MCF 10A (cell line): ENCODE measurements around the gene HMGCS1. TPM values are rescaled to one million over a fixed set of nuclear protein-coding genes. Genes with fewer than 3 reads are reported as not detected.
A peak's percentile ranks its signal among the peaks of the same experiment; 100 is the strongest.
"Not testable (repeated sequence)": the region's sequence is repeated elsewhere in the genome, so short reads cannot be mapped to it uniquely, and the experiment has no call there.

ENCODE experiments used
- BruUV-seq: library from RNA; stranded (reverse); fragments of 400-500 nt; replicated peaks from 2 replicates; lab custom pipeline; 2021; lab: Mats Ljungman, UMichigan
- CTCF ChIA-PET: fragments of 300-600 bp; sonication (Branson Sonifier 250); formaldehyde crosslinking; extraction: SDS; loops from one replicate; lab custom pipeline; 2021; ENCODE audit warnings: antibody characterized with exemption, inconsistent platforms; lab: Yijun Ruan, JAX
- POLR2A ChIA-PET: fragments of 300-600, 350-650 bp; sonication (Branson Sonifier 250); formaldehyde crosslinking; extraction: SDS; loops from one replicate; lab custom pipeline; 2020; ENCODE audit warnings: antibody characterized with exemption, inconsistent platforms; lab: Yijun Ruan, JAX
- DNase-seq: peaks from one replicate; pipeline ENCODE4 v3.0.0-alpha.2; 2018; ENCODE audit not compliant: unreplicated experiment
- H3K27ac Mint-ChIP-seq: one replicate; pipeline ENCODE4 v1.8.0; 2022; ENCODE audit warnings: mild to moderate bottlenecking, low read depth, mixed read lengths; ENCODE audit not compliant: unreplicated experiment
- H3K27me3 Mint-ChIP-seq: one replicate; pipeline ENCODE4 v1.8.0; 2022; ENCODE audit warnings: mixed read lengths; ENCODE audit not compliant: insufficient read depth, unreplicated experiment
- H3K36me3 Mint-ChIP-seq: one replicate; pipeline ENCODE4 v1.8.0; 2022; ENCODE audit warnings: mild to moderate bottlenecking, moderate library complexity, mixed read lengths; ENCODE audit not compliant: insufficient read depth, unreplicated experiment
- H3K4me1 Mint-ChIP-seq: one replicate; pipeline ENCODE4 v1.8.0; 2022; ENCODE audit warnings: mixed read lengths; ENCODE audit not compliant: insufficient read depth, unreplicated experiment
- H3K4me3 Mint-ChIP-seq: one replicate; pipeline ENCODE4 v1.8.0; 2022; ENCODE audit warnings: mild to moderate bottlenecking, moderate library complexity, mixed read lengths; ENCODE audit not compliant: unreplicated experiment
- H3K9me3 Mint-ChIP-seq: one replicate; pipeline ENCODE4 v1.8.0; 2022; ENCODE audit warnings: mixed read lengths; ENCODE audit not compliant: unreplicated experiment
- intact Hi-C: fragments of 100-400 bp; cut with micrococcal nuclease; formaldehyde crosslinking; loops from 2 replicates; pipeline ENCODE4 v1.14.1; 2022
- total RNA-seq: library from RNA; stranded (reverse); gene quantifications from 2 replicates; pipeline ENCODE4 v1.2.3, GENCODE V29; 2022
- TF ChIP-seq, protein P1 (sequence below): fragments of 200-600 bp; IDR thresholded peaks from one replicate; pipeline ENCODE4 v1.8.0; 2022; ENCODE audit warnings: antibody characterized with exemption, mild to moderate bottlenecking; ENCODE audit not compliant: unreplicated experiment

The HMGCS1 gene
- total RNA-seq, 1 experiment from 2014 or later: 36.2 TPM

DNA sequence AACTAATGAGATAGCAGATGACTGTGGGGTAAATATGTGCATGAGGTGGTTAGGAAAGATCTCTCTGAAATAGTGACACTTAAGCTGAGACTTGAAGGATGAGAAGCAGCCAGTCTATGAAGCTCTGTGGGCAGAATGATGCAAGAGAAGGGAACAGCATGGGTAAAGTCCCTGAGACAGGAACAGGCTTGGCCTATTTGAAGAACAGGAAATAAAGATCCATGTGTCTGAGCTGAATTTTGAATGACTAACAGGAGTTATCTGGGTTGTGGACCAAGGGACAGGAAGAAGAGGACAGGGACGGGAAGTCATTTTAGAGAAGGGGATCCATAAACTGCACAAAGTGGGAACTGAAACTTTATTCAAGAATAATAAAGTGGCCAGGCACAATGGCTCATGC is 25.6 kb upstream of the HMGCS1 start:
- Mint-ChIP-seq H3K27me3 (no peaks in the 10 kb centered on the region), H3K9me3 (peaks cover 33% of the 10 kb centered on the region), H3K4me3 (no peak overlapping the region), H3K36me3 (no peaks in the 10 kb centered on the region), H3K27ac (no peak overlapping the region), H3K4me1 (no peaks in the 10 kb centered on the region)
- intact Hi-C loops: no loop called here
- TF ChIP-seq, protein P1, sequence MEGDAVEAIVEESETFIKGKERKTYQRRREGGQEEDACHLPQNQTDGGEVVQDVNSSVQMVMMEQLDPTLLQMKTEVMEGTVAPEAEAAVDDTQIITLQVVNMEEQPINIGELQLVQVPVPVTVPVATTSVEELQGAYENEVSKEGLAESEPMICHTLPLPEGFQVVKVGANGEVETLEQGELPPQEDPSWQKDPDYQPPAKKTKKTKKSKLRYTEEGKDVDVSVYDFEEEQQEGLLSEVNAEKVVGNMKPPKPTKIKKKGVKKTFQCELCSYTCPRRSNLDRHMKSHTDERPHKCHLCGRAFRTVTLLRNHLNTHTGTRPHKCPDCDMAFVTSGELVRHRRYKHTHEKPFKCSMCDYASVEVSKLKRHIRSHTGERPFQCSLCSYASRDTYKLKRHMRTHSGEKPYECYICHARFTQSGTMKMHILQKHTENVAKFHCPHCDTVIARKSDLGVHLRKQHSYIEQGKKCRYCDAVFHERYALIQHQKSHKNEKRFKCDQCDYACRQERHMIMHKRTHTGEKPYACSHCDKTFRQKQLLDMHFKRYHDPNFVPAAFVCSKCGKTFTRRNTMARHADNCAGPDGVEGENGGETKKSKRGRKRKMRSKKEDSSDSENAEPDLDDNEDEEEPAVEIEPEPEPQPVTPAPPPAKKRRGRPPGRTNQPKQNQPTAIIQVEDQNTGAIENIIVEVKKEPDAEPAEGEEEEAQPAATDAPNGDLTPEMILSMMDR: no peak
- ChIA-PET CTCF (interaction anchor here (0.6 to 1.0 kb wide), 3 partner anchors 48 to 271 kb away, joined by 3 to 4 read pairs (median 3); no protein-coding TSS in a partner anchor), POLR2A (no interaction called here)
- DNase-seq: no peak
- BruUV-seq: no TSS peak

GRCh38 chr5:43336159-43336558 is 22.9 kb upstream of the HMGCS1 start:
- no TSS peak for BruUV-seq
- H3K27ac Mint-ChIP-seq: peak overlapping the region; percentile 55
- H3K4me1 Mint-ChIP-seq: peaks cover 7% of the 10 kb centered on the region
- DNase-seq: peak; percentile 66
- POLR2A ChIA-PET: no interaction called here
- CTCF ChIA-PET: no interaction called here
- TF ChIP-seq, protein P1: no peak
- intact Hi-C loops: no loop called here
- no peaks in the 10 kb centered on the region for H3K36me3 Mint-ChIP-seq
- no peak overlapping the region for H3K4me3 Mint-ChIP-seq
- H3K27me3 Mint-ChIP-seq: no peaks in the 10 kb centered on the region
- peaks cover 37% of the 10 kb centered on the region for H3K9me3 Mint-ChIP-seq

DNA sequence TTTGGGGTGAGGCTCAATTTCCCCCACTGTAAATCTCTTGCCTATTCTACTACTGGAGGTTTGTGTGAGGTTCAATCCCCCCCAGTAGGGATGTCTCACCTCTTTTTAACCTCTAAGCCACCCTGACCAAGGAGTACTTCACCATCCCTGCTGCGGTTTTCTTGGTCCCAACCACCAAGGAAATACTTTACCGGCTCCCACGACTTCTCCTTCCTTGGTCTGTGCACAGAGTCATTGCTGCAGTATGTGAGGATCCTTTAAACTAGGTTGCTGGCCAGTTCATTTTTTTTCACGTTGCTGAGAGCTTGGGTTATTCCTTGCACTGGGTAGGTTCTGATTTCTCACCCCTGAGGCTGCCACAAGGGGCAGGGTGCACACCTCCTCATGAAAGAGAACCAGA is 22.5 kb upstream of the HMGCS1 start:
- Mint-ChIP-seq H3K4me3 (no peak overlapping the region), H3K27ac (no peak overlapping the region), H3K4me1 (peaks cover 7% of the 10 kb centered on the region), H3K9me3 (peaks cover 37% of the 10 kb centered on the region), H3K36me3 (no peaks in the 10 kb centered on the region), H3K27me3 (no peaks in the 10 kb centered on the region)
- TF ChIP-seq, protein P1: no peak
- no peak for DNase-seq
- BruUV-seq: no TSS peak
- intact Hi-C loops: no loop called here
- POLR2A ChIA-PET: no interaction called here
- CTCF ChIA-PET: interaction anchor here (0.7 kb wide), 1 partner anchor 54 kb away, joined by 5 read pairs; no protein-coding TSS in a partner anchor

DNA sequence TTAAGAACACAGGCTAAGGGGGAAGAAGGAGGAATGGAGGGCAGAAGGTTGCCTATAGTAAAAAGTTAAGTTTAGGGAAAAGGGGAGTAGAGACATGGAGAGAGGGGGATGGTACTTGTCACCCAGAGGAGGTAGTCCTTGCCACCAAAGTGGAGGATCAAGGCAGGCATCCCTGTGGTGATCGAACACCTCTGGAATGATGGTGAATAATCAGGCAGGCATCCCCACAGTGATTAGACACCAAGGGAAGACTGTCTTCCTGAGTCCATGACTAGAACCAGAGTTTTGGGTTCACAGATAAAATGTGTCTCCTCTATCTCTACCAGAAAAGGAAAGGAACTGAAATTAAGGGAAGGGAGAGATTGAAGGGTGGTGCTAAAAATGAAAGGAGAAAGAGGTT is 19.2 kb upstream of the HMGCS1 start:
- no peak for DNase-seq

DNA sequence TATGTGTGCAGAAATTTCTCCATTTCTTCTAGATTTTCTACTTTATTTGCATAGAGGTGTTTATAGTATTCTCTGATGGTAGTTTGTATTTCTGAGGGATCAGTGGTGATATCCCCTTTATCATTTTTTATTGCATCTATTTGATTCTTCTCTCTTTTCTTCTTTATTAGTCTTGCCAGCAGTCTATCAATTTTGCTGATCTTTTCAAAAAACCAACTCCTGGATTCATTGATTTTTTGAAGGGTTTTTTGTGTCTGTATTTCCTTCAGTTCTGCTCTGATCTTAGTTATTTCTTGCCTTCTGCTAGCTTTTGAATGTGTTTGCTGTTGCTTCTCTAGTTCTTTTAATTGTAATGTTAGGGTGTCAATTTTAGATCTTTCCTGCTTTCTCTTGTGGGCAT is 12.4 kb upstream of the HMGCS1 start:
- POLR2A ChIA-PET: interaction anchor here (1.5 kb wide), 1 partner anchor 10 kb away, joined by 4 read pairs; no protein-coding TSS in a partner anchor
- H3K4me1 Mint-ChIP-seq, intact Hi-C loops, H3K27ac Mint-ChIP-seq, H3K9me3 Mint-ChIP-seq, H3K4me3 Mint-ChIP-seq, BruUV-seq, H3K27me3 Mint-ChIP-seq, H3K36me3 Mint-ChIP-seq, DNase-seq: not testable (repeated sequence)
- CTCF ChIA-PET: interaction anchor here (0.7 kb wide), 1 partner anchor 10 kb away, joined by 3 read pairs; no protein-coding TSS in a partner anchor

More for the DNA sequence above, 19.2 kb upstream of the HMGCS1 start:
- no TSS peak for BruUV-seq
- TF ChIP-seq, protein P1: no peak
- Mint-ChIP-seq H3K9me3 (peaks cover 29% of the 10 kb centered on the region), H3K36me3 (no peaks in the 10 kb centered on the region), H3K4me1 (peaks cover 7% of the 10 kb centered on the region), H3K4me3 (no peak overlapping the region), H3K27me3 (no peaks in the 10 kb centered on the region), H3K27ac (no peak overlapping the region)
- intact Hi-C loops: no loop called here
- ChIA-PET POLR2A (no interaction called here), CTCF (interaction anchor here (0.6 kb wide), 1 partner anchor 114 kb away, joined by 3 read pairs; no protein-coding TSS in a partner anchor)

GRCh38 chr5:43323488-43323887 is 10.3 kb upstream of the HMGCS1 start:
- H3K4me1 Mint-ChIP-seq, H3K9me3 Mint-ChIP-seq, H3K4me3 Mint-ChIP-seq, H3K27ac Mint-ChIP-seq, CTCF ChIA-PET, BruUV-seq, POLR2A ChIA-PET, DNase-seq, H3K36me3 Mint-ChIP-seq, H3K27me3 Mint-ChIP-seq, intact Hi-C loops: not testable (repeated sequence)
